ENCODE data around the gene ADGRE2. TPM values are rescaled to one million over a fixed set of nuclear protein-coding genes. Genes with fewer than 3 reads are reported as not detected.
"Not testable (repeated sequence)": the region's sequence is repeated elsewhere in the genome, so short reads cannot be mapped to it uniquely, and the experiment has no call there.

The ADGRE2 gene
- total and polyA plus RNA-seq, 2 experiments from 2014 or later = 2.4 TPM

- H3K79me2 ChIP-seq (replicated peaks; ENCODE audit: insufficient read depth) = no peaks in the 10 kb centered on the region
- no peaks in the 10 kb centered on the region for H3K9me3 Mint-ChIP-seq
- H3K4me3 Mint-ChIP-seq = no peak overlapping the region
- H4K20me1 ChIP-seq (replicated peaks; ENCODE audit: insufficient read depth) = no peaks in the 10 kb centered on the region
- peak overlapping the region; percentile 74; the same call in 1 of the 2 replicates for H2AFZ ChIP-seq
- no peak overlapping the region for H3K4me3 ChIP-seq
- no peaks in the 10 kb centered on the region for H3K27me3 ChIP-seq (ENCODE audit: insufficient read depth)
- no peaks in the 10 kb centered on the region for H3K9me2 ChIP-seq (ENCODE audit: insufficient read depth)
- 0 out of 2 replicates have a peak overlapping the region, but pooled peaks have one; percentile 55 for H3K27ac Mint-ChIP-seq
- no peaks in the 10 kb centered on the region for H3F3A ChIP-seq (replicated peaks; ENCODE audit: low read depth)
- peaks cover 19% of the 10 kb centered on the region for H3K4me1 Mint-ChIP-seq
- peaks cover 7% of the 10 kb centered on the region for H3K27me3 Mint-ChIP-seq (ENCODE audit: insufficient read depth, low read depth, poor library complexity)
- TF ChIP-seq CREB1 (CRISPR knock-in tag; IDR thresholded peaks at IDR 0.05; ENCODE audit: low read depth) = no peak
- no peak for TF ChIP-seq NANOG (IDR thresholded peaks at IDR 0.05; ENCODE audit: borderline replicate concordance)
- TF ChIP-seq ZNF114 (CRISPR knock-in tag; IDR thresholded peaks at IDR 0.05) = no peak
- TF ChIP-seq EZH2phosphoT487 (IDR thresholded peaks at IDR 0.05; ENCODE audit: unreplicated experiment) = no peak
- no peak overlapping the region for H3K4me2 ChIP-seq
- no peak overlapping the region for H3K27ac ChIP-seq (ENCODE audit: low read depth)
- no peaks in the 10 kb centered on the region for H3K36me3 ChIP-seq (ENCODE audit: insufficient read depth)
- ATAC-seq (no peak), DNase-seq (ENCODE audit: low spot score) (no peak)
- no peaks in the 10 kb centered on the region for H3K36me3 Mint-ChIP-seq (ENCODE audit: low read depth)
- H3K4me1 ChIP-seq (ENCODE audit: insufficient read depth) = no peaks in the 10 kb centered on the region
These were observed 4.5 kb upstream of the ADGRE2 start for GRCh38 chr19:14782626-14783409.

- H3K9me2 ChIP-seq (ENCODE audit: insufficient read depth); H4K20me1 ChIP-seq (replicated peaks; ENCODE audit: insufficient read depth); H3K79me2 ChIP-seq (replicated peaks; ENCODE audit: insufficient read depth); H3K4me1 ChIP-seq (ENCODE audit: insufficient read depth); H3K27me3 ChIP-seq (ENCODE audit: insufficient read depth); H2AFZ ChIP-seq; H3K4me3 Mint-ChIP-seq; H3K27me3 Mint-ChIP-seq (ENCODE audit: insufficient read depth, low read depth, poor library complexity); H3K4me3 ChIP-seq; H3K36me3 ChIP-seq (ENCODE audit: insufficient read depth); H3K27ac ChIP-seq (ENCODE audit: low read depth); H3K4me2 ChIP-seq; H3F3A ChIP-seq (replicated peaks; ENCODE audit: low read depth); H3K36me3 Mint-ChIP-seq (ENCODE audit: low read depth); H3K27ac Mint-ChIP-seq; DNase-seq (ENCODE audit: low spot score); H3K9me3 Mint-ChIP-seq; ATAC-seq: not testable (repeated sequence)
- peaks cover 19% of the 10 kb centered on the region for H3K4me1 Mint-ChIP-seq
These were observed 3.6 kb upstream of the ADGRE2 start for GRCh38 chr19:14781713-14782536.

GRCh38 chr19:14780622-14781225, 2.4 kb upstream of the ADGRE2 start:
- H3K36me3 ChIP-seq (ENCODE audit: insufficient read depth); H3K9me2 ChIP-seq (ENCODE audit: insufficient read depth); H3F3A ChIP-seq (replicated peaks; ENCODE audit: low read depth); H4K20me1 ChIP-seq (replicated peaks; ENCODE audit: insufficient read depth); H3K36me3 Mint-ChIP-seq (ENCODE audit: low read depth); H3K79me2 ChIP-seq (replicated peaks; ENCODE audit: insufficient read depth); H3K9me3 Mint-ChIP-seq; H2AFZ ChIP-seq; DNase-seq (ENCODE audit: low spot score); H3K4me3 ChIP-seq; H3K27ac Mint-ChIP-seq; H3K4me3 Mint-ChIP-seq; H3K27me3 ChIP-seq (ENCODE audit: insufficient read depth); H3K4me1 ChIP-seq (ENCODE audit: insufficient read depth); H3K27ac ChIP-seq (ENCODE audit: low read depth); H3K4me2 ChIP-seq: not testable (repeated sequence)
- Mint-ChIP-seq H3K4me1 (peaks cover 19% of the 10 kb centered on the region), H3K27me3 (ENCODE audit: insufficient read depth, low read depth, poor library complexity) (peaks cover 12% of the 10 kb centered on the region)
- ATAC-seq = peak; percentile 18

Measured in GM23338 (cell line).